Stimulated activated CD8-positive, alpha-beta memory T cell treated with anti-CD3 and anti-CD28 coated beads, Interleukin-12 subunit alpha, Interleukin-12 subunit beta, amount 100 ng/mL, for 4 hours (primary cell): ENCODE measurements around the gene PXDN.

Experiments
- DNase-seq: peaks from one replicate; pipeline ENCODE4 v3.0.0-alpha.2; 2020; ENCODE audit warnings: low read depth

PXDN gene

DNA sequence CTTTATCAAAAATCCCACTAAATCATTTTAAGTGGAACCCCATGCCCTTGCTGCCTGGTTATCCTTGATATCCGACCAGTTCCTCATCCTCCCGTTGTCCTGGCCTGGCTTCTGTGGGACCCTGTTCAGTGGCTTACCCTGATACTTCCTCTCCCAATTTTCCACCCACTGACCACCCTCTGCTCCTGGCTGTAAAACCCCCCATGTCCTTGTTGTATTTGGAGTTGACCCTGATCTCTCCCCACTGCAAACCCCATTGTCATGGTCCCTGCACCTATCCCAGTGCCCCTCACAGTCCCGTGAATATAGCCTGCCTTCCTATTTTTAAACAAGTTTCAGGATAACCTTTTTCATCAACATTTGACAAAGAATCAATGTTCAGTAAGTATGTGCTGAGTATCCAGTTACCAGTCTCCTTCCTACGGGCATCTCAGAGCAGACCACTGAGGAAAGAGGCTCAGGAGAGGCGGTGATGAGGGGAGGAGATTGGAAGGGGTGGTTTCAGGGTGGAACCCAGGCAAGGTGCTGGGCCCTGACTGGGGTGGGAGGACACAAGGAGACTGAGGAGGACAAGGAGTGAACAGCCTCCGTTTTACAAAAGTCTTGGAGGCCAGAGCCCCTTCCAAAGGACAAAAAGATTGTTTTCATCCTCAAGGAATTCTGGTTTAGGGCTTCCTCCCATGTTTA lies 131.8 kb downstream of the PXDN start:
- DNase-seq: no peak

DNA sequence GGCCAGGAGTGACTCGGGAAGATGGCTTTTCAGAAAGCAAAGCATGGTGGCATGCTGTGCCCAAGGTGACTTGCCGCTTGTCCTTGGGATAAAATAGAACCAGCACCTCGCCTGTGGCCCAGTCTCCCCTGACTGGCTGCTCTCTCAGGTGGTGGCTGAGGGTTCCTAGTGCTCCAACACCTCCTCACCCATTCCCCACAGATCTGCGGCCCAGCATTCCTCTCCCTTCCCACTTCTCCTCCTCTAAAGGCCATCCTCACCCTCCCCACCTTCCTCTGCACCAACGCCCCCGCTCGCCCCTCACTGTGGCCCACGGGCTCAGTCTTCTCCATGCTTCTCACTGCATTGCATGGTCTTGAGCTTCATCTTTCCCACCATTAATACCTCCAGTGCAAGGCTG lies 132.4 kb downstream of the PXDN start:
- no peak for DNase-seq

DNA sequence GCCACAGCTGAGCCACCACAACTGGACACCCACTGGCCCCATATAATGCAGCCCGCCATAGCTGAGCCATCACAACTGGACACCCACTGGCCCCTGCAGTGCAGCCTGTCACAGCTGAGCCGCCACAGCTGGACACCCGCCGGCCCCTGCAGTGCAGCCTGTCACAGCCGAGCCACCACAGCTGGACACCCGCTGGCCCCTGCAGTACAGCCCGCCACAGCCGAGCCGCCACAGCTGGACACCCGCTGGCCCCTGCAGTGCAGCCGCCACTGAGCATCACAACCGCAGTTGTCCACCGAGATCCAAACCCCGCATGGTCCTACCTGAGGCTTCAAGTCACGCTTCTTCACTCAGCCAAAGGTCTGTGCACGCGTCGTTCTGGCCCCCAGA lies 134.2 kb downstream of the PXDN start:
- no peak for DNase-seq

DNA sequence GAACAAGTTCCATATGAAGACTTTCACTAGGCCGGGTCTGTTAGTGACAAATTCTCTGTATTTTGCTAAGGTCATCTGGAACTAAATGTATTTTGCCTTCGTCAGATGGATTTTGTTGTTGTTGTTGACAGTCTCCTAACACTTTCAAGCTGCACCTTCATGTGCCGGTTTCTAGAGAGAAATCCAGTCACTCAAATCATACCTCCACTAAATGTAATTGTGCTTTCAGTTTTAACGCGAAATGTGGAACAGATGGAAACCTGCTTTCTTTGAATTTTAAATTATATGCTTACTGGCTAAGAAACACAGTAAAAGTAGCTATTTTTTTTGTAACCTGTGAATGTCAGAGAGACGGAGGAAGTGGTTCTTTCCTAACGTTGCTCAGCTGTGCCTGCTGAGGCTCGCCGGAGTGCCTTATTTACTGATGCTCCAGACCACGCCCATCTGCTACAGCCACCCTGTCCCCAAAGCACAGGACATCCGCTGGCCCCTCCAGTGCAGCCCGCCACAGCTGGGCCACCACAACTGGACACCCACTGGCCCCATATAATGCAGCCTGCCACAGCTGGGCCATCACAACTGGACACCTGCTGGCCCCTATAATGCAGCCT lies 134.7 kb downstream of the PXDN start:
- no peak for DNase-seq

DNA sequence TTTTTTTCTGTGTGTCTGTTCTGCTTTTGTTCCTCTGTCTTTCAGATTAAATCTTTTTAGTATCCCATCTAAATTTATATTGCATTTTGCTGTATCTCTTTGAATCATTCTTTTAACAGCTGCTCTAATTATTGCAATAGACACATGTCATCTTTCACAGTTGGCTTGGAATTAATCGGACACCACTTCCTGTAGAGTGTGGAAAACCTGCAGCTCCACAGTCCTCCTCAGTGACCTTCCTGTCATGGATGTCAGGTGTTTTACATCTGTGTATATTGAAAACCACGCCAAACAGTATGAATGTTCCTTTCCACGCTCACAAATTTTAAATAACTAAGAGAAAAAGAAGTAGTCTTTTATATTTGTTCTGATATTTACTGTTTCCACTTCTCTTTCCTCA lies 135.3 kb downstream of the PXDN start:
- no peak for DNase-seq

DNA sequence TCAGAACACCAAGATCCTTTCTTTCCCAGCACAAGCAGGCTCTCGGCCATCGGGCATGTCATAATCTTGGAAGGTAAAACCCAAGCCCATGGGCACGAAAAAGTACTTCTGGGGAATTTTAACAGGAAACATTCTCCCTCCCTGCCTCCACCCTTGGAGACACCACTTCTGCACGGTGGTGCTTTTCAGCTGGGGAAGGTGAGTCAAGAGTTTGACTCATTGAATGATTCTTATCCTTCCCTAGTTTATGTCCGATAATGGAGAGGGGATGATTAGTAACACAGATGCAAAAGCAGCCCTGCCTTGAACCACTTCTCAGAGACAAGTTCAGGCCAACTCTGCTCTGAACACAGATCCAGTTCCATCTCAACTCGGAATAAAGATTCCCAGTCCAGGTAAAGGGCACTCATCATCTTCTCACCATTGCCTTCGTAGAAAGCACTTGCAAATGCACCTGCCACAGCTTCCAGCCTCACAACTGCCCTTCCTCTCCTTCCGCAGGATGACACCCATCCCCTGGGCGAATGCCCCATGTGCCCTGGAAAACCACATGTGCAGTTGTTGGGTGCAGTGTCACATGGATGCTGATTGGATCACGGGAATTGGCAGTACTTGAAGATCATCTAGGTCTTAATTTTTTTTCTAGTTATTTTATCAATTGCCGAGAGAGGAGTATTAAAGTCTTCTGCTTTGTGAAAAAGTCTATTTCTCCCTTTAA lies 136.2 kb downstream of the PXDN start:
- DNase-seq: no peak

DNA sequence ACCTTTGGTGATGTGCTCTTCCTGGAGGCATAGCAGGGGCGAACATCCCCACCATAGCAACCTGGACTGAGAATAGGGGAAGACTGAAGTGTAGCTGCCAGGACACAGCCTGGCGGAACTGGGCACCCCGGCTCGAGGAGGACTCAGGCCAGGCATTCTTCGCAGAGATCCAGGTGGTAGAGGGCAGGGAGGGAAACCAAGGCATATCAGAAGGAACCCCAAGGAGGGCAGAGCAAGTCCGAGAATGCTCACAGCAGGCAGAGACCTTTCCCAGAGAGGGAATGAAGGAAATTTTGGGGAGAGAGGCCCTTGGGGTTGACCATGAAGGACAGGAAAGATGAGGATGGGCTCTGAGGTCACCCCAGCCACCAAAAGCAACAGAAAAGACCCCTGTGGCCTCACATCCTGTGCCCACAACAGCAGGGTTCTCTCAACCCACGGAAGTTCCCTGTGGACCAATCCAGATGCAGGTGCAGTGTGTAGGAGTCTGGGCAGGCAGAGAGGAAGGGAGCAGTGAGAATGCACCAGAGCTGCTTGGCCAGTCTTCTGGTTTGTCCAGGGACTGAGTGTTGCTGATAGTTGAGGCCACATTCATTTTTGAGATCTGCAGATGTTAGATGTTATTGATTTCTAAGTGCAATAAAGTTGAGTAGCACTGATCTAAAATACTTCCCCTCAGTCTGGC lies 136.9 kb downstream of the PXDN start:
- no peak for DNase-seq

DNA sequence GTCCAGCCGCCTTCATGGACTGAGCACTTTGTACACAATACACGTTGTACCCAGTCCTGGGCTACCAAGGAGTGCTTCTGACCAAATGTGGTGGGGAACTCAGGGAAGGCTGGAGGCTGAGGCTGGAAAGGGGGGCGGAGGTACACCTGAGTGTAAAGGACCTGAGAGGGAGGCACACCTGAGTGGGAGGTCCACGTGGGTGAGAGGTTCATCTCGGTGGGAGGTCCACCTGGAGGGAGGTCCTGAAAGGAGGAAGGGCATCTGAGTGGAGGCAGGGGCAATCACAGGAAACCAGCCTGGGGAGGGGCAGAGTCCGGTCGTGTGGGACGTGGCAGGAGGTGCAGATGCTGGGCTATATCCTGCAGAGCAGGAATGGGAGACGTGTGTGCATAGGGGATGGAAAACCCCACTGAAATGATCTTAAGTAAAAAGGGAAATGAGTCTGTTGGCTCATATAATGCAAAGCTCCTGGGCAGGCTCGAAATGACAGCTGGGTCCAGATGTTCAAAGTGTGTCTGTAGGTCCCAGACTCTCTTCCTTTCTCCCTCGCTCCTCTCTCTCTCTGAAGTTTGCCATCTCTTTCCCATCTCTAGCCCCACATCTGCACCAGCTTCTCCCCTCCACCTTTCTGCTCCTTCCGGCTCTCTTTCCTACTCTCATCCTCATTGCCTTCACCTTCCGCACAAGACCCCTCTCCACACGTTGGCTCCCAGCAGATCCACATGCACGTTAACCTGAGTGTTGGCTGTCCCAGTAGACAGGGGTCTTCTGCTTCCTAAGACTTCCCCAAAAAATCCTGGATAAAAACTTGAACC lies 137.7 kb downstream of the PXDN start:
- DNase-seq: no peak

DNA sequence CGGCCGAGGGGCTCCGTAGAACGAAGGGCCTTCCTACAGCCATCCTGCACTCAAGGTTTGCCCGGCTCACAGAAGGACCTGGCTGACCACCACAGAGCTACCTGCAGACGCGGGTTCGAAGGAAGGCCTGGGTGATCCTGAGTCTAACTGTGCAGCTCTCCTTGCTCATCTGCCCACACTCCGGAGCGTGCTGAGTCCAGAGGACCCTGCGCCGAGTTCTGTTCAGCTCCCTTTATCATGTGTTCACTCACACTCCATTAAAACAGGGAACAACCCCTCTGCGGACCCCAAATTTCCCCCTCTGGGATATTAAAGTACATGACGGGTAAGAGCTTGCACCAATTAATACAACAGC lies 138.3 kb downstream of the PXDN start:
- DNase-seq: no peak

DNA sequence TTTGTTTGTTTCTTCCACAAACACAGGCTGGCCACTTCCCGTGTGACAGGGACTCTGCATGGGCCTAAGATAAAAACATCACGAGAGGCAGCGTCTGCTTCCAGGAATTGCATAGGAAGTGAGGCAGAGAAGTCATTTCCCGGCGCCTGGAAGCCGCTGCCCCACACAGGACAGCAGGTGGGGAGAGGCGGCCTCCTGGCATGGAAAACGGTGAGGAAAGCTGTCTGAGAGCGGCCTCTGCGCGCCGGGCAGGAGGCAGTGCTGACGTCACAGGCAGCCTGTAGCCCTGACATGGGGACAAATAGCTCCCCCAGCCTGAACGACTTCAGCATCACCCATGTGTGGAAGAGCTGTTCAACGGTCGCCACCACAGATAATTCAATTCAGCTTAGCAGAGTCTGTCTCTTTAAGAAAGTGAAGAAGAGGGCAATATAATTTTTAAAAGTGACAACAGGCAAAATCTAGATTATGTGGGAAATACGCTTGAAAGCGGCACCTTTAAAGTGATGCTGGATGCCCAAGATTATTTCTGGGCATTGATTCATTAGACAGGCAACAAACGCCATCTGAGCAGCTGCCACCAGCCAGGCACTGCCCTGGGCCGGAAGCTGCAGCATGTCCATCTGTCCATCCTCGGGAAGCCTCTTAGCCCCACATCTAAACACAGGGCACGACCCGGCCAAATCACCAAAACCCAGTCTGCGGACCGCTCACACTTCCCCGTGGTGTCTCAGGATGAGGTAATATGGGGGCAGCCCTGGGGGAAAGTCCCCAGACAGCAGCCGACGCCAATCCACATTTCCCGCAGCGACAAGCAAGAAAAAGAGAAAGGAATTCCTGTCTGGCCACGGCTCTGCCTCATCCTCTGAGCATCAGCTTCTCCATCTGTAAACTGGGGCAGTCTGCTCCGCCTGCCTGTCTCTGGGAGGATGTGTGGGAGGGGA lies 138.9 kb downstream of the PXDN start:
- DNase-seq: no peak

DNA sequence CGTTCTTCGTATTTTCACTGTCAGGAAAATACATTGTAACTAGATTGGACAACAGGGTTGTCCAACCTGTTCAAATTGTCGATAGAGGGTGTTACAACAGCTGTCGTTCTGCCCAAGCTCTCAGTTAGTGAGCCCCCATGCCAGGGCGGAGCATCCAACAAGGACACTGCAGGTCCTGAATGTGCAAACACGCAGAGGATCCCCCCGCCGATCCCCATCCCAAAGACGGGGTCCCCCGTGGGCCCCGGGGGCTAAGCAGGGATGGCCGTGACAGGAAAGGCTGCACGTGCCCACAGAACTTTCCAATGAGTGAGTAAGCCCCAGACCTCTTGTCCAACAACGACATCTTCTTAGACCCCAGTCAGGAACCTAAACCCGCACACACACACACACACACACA lies 140.8 kb downstream of the PXDN start:
- no peak for DNase-seq

DNA sequence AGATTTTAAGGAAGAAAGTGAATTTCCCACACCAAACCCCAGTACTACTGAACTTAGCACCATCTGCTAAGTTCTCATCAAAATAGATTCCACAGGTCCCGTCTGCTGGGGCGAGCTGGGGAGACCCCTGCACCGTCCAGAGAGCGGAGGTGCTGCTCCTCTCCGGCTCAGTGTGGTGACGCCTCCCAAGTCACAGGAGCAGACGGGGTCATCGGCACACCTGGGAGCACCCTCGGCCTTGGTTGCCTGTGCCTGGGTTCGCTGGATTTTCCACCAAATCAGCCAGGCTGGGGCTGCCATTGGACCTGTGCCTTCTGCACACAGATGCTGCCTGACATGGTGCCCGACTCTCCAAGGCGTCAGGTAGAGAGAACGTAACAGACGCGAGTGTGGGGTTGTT lies 141.3 kb downstream of the PXDN start:
- no peak for DNase-seq

DNA sequence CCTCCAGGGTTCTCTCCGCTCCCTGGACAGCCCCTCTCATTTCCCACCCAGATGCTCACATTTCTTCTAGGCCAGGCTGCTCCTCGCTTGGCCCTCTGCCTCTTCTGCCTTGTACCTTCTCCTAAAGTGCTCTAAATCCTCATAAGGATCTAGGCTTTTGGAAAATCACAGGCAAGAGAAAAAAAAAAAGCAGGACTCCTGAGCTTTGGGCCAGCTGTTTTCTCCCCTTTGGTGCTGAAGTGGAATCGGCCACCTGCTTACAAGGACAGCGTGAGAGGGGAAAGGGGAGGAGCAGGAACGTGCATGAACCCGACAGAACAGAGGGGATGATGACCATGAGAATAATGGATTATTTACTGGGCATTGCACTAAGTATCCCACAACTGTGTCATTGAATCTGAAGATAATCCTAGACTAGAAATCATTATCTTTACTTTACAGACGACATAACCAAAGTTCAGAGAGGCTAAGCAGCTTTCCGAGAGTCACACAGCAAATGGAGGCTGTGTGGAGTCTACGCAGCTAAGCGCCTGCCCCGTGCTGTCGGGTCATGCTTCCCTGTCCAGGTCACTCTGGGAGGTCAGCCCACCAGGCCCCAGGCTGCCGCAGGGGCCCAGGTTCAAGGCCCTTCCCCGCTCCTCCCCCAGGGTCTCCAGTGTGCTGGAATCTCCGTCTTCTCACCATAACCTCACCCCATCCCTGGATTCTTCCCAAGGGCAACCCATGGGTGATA lies 141.9 kb downstream of the PXDN start:
- no peak for DNase-seq

DNA sequence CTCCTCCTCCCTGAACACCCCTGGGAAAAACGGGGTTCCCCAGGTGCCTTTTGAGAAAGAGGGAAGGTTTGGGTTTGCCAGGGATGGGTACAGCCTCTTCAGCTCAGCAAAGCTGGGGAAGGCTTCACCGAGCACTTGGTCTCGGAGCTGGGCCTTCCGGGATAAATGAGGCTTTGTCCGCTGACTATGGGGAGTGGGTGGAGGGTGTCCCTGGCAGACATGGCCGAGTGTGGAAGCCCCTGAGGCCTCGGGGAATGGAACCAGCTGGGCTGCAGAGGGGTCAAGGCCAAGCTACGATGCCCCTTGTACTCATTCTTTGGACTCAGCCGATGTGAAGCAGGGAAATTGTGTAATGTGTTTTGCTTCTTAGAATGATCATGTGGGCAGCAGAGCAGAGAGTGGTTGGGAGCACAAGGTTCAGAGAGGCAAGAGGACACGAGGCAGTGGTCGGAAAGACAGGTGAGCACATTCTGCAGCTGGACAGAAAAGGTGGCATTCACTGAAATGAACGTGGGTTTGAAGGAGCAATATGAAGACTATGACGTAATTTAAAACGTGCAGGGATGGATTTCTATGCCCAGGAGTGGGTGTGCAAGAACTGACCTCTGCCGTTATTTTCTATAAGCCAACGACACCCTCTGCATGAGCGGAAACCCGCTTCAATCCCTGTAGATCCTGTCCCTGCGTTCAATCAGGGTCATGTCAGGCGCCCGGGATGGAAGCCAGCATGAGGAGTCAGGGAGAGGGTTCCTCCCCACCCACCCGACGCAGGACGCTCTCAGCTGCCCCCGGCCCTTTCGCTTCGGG lies 142.6 kb downstream of the PXDN start:
- DNase-seq: no peak

DNA sequence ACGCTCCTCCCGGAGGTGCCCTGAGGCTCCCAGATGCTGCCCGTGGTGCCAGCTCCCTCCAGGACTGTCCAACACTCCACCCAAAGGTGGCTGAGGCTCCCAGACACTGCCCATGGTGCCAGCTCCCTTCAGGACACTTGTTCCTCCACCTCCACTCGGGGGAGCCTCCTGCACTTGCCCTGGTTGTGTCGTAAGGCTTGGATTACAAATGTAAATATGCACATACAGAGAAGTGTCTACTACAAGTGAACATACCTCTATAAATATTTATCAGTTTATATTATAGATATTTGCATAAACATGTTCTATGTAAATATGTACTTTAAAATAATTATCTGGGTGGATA lies 143.3 kb downstream of the PXDN start:
- DNase-seq: no peak

DNA sequence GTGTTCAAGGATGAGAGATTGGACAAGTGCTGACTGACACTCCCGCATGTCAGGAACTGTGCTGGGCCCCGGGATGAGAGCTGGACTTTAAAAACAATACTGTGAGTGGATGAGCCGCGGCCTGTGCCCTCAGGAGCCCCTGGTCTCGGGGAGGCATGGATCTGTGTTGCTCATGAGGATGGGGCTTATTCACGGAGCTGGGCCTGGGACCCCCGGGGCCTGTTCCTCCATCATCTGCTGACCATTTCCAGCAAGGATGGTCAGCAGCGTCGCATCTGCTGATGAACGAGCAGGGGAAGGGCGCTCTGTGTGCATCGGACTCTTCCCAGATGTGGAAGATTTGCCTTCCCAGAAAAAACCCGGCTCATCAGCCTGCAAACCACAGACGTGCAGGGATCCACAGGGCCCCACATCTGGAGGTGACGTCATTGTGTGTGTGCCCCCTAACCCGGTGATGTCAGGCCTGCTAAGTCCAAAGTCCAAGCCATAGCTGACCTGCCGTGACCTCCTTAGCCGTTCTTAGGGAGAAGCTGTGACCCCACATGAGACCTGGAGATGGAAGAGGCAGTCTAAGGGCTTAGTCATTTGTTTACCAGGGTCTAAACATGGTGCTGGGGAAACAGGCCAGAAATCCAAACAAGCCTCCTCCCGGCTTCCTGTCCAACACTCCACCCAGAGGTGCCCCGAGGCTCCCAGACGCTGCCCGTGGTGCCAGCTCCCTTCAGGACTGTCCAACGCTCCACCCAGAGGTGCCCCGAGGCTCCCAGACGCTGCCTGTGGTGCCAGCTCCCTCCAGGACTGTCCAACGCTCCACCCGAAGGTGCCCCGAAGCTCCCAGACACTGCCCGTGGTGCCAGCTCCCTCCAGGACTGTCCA lies 143.9 kb downstream of the PXDN start:
- DNase-seq: no peak

DNA sequence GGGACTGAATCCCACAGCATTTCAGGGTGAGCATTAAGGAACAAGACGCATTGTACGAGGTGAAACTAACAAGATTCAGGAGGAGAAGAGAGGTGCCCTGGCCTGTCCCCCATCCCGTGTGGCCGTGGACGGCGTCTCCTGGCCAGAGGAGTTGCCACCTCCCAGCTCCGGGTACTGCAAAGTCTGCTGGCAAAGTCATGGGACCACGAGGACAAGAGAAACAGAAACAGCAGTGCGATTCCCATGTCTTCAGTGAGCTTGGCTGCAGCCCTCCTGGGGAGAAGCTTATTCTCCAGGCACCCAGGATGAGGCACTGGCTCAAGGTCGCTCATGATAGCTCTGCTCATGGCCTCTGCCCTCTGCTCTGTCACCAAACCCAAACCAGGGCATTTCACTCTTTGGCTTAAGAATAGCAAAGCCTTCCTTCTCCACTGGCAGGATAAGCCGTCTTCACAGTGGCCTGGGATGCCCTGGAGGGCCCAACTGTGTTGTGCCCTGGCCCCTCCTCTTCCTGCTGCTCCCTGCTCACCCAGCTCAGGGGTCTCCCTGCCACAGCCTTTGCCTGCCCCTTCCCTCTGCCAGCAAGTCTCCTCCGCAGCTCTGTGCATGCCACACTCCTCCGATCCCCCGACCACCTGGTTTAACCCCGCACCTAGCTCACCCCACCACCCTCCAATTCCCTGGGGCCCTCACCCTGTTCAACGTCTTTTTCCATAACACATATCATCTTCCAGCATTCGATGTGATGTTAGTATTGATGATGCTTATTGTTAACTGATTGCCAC lies 144.8 kb downstream of the PXDN start:
- DNase-seq: no peak

DNA sequence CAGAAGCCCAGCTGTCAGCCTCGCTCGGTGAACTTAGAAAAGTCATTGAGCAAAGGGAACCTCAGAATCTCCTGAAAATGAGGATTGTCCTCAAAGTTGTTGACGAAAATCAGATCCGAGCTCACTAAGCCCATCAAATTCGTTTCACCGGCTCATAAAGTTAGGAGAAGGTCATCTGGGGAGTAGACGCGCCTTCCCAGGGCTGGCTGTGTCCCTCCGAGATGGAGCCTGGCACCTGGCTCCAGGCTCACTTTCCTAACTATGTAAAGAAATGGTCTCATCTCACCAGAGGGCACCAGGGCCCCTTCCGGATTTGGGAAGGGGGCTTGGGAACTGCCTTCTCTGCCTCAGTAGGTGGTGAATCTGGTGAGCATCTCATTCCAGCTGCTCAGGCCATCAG lies 145.5 kb downstream of the PXDN start:
- no peak for DNase-seq
